Measurements from ENCODE around the gene NDUFA13. TPM values are rescaled to one million over a fixed set of nuclear protein-coding genes. Genes with fewer than 3 reads are reported as not detected.
A peak's percentile ranks its signal among the peaks of the same experiment; 100 is the strongest.

NDUFA13 gene
- total RNA-seq, 1 donor from 2014 or later = 47.9 TPM

DNA sequence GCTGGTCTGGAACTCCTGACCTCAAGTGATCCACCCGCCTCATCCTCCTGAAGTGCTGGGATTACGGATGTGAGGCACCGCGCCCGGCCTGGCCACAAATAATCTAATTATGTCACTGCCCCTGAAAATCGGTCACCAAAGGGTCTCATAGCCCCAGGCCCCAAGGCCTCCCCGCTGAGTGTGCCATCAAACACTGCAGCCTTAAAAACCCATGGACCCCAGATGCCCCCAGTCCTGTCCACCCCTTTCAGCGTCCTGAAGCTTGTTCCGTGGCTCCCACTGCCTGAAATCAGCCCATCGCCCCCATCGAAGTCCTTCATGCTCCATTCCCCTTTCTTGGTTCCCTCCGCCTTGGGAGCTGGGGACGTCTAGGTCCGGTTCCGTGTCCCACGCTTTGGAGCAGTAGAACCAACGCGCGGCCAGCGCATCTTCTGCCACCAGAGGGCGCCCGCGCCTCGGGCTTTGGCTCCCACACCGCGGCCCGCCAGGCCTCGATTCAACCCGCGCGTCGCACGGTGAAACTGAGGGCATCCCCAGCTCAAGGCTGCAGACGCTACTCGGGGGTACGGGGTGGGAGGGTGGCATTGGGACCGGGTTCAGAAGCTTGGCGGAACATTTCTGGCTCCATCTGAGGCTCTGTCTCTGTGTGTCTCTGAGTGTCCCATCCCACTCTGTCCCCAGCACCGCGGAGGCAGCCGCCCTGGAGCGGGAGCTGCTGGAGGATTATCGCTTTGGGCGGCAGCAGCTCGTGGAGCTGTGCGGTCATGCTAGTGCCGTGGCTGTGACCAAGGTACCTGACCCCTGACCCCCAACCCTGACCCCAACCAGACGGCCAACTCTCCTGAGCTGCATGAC is 16.2 kb downstream of the NDUFA13 start:
- H3K4me1 ChIP-seq = peaks cover 17% of the 10 kb centered on the region
- intact Hi-C loops (cut with DNase I) = loop anchor here (5.0 to 10.0 kb wide), 2 partner anchors 110 to 743 kb away; partner anchors contain the start of gene GMIP
- no peak overlapping the region for H3K4me3 ChIP-seq
- no peak for DNase-seq (ENCODE audit: extremely low spot score in 2 of 2)
- H3K36me3 ChIP-seq = peaks cover 0 to 9% of the 10 kb centered on the region in 2 donors
- no peaks in the 10 kb centered on the region for H3K27me3 ChIP-seq
- no peak overlapping the region for H3K27ac ChIP-seq
- H3K9me3 ChIP-seq = no peaks in the 10 kb centered on the region
- TF ChIP-seq, protein P1, sequence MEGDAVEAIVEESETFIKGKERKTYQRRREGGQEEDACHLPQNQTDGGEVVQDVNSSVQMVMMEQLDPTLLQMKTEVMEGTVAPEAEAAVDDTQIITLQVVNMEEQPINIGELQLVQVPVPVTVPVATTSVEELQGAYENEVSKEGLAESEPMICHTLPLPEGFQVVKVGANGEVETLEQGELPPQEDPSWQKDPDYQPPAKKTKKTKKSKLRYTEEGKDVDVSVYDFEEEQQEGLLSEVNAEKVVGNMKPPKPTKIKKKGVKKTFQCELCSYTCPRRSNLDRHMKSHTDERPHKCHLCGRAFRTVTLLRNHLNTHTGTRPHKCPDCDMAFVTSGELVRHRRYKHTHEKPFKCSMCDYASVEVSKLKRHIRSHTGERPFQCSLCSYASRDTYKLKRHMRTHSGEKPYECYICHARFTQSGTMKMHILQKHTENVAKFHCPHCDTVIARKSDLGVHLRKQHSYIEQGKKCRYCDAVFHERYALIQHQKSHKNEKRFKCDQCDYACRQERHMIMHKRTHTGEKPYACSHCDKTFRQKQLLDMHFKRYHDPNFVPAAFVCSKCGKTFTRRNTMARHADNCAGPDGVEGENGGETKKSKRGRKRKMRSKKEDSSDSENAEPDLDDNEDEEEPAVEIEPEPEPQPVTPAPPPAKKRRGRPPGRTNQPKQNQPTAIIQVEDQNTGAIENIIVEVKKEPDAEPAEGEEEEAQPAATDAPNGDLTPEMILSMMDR (IDR thresholded peaks at IDR 0.05) = peak; percentile 81 to 91 (median 85)
- TF ChIP-seq POLR2AphosphoS5 (IDR thresholded peaks at IDR 0.05; ENCODE audit: insufficient read depth in 1 of 2, low read depth in 1 of 2) (peak in 1 of 2 donors; percentile 15), POLR2A (IDR thresholded peaks at IDR 0.05) (no peak)

DNA sequence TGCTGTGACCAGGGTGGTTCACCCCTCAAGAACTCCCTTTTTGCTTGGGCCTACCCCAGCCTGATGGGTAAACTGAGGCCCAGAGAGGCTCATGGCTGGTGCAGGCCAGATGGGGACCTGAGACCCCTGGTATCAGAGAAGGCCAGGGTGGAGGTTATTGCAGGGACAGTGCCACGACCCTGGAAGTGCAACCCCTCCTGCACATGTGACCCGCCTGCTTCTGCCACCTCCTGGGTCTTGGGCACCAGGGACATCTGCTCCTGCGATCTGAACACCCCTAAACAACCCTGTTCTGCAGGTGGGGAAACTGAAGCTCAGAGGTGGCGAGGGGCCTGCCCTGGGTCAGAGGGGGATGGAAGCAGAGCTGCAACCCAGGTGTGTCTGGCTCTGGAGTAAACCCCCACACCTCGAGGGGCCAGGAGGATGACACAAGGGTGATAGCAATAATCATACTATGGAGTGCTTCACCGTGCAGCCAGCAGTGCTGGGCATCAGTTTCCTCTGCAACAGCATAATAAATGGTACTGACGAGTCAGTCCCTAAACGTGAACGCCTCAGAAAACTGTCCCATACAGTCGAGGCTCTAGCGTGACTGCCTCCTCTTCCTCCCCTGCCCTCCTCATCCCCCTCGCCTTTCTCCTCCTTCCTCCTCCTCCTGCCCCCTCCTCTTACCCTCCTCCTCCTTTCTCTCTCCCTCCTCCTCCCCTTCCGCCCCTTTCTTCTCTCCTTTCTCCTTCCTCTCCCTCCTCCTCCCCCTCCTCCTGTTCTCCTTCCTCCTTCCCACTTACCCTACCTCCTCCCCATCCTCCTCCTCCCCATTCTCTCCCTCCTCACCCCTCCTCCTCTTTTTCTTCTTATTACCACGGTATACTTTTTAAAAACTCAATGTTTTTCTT is 17.0 kb downstream of the NDUFA13 start:
- no peak for TF ChIP-seq POLR2A (IDR thresholded peaks at IDR 0.05)
- no peak for TF ChIP-seq POLR2AphosphoS5 (IDR thresholded peaks at IDR 0.05; ENCODE audit: insufficient read depth in 1 of 2, low read depth in 1 of 2)
- TF ChIP-seq, protein P1 (IDR thresholded peaks at IDR 0.05) = no peak
- no peak overlapping the region for H3K4me3 ChIP-seq
- no peaks in the 10 kb centered on the region for H3K27me3 ChIP-seq
- no peak overlapping the region for H3K27ac ChIP-seq
- peaks cover 20% of the 10 kb centered on the region for H3K4me1 ChIP-seq
- no peaks in the 10 kb centered on the region for H3K36me3 ChIP-seq
- no peak for DNase-seq (ENCODE audit: extremely low spot score in 2 of 2)
- intact Hi-C loops (cut with DNase I) = loop anchor here (5.0 to 10.0 kb wide), 2 partner anchors 109 to 742 kb away; partner anchors contain the start of gene GMIP
- H3K9me3 ChIP-seq = no peaks in the 10 kb centered on the region

DNA sequence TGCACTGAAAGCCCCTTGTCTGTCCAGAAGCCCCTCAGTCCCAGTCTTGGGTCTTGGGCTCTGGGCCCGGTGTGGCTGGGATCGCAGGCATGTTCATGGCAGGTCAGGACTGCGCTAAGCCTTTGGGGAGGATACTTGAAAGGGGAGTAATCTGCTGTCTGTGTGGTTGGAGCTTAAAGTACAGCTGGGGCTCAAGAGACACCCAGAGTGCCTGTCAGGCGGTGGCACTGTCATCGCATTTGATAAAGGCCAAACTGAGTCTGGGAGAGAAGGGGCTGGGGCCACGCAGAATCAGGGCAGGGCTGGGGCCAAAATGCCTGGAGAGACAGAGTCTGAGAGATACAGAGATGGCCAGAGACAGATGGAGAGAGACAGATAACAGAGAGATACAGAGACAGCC is 17.8 kb downstream of the NDUFA13 start:
- Histone ChIP-seq H3K9me3 (no peaks in the 10 kb centered on the region), H3K36me3 (no peaks in the 10 kb centered on the region), H3K4me3 (no peak overlapping the region), H3K4me1 (peaks cover 24% of the 10 kb centered on the region), H3K27ac (no peak overlapping the region), H3K27me3 (no peaks in the 10 kb centered on the region)
- no peak for DNase-seq (ENCODE audit: extremely low spot score in 2 of 2)
- intact Hi-C loops (cut with DNase I) = loop anchor here (5.0 to 10.0 kb wide), 2 partner anchors 108 to 741 kb away; partner anchors contain the start of gene GMIP
- TF ChIP-seq POLR2AphosphoS5 (IDR thresholded peaks at IDR 0.05; ENCODE audit: insufficient read depth in 1 of 2, low read depth in 1 of 2) (no peak), POLR2A (IDR thresholded peaks at IDR 0.05) (no peak)
- TF ChIP-seq, protein P1 (IDR thresholded peaks at IDR 0.05) = no peak

DNA sequence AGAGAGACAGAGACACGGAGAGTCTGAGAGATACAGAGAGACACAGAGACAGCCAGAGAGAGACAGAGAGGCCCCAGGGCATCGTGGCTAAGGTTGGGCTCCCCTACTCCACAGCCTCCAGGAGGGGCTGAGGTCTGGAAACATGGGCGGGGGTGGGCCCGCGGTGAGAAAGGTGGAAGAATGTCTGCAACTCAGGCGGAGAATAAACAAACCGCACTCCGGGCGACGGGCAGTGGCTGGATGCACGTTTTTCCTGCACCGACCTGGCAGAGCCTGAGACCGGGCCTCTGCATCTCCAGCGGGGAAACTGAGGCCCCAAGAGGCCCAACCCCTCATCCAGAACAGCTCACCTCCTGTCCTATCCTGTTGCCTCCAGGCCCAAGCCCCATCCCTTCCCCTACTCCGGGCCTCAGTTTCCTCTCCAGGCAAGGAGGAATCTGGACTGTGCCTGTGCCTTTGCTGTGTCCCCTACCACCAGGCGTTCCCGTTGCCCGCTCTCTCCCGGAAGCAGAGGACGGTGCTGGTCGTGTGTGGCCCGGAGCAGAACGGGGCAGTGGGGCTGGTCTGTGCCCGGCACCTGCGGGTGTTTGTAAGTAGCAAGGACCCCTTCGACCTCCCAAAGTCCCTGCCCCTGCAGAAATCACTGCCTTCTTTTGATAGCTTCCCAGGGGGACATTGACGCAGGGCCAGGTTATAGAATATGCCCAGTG is 18.7 kb downstream of the NDUFA13 start:
- Histone ChIP-seq H3K9me3 (no peaks in the 10 kb centered on the region), H3K4me3 (no peak overlapping the region), H3K36me3 (no peaks in the 10 kb centered on the region), H3K27ac (no peak overlapping the region), H3K4me1 (peaks cover 22% of the 10 kb centered on the region), H3K27me3 (no peaks in the 10 kb centered on the region)
- intact Hi-C loops (cut with DNase I) = loop anchor here (5.0 to 10.0 kb wide), 2 partner anchors 108 to 740 kb away; partner anchors contain the start of gene GMIP
- no peak for DNase-seq (ENCODE audit: extremely low spot score in 2 of 2)
- TF ChIP-seq, protein P1 (IDR thresholded peaks at IDR 0.05) = no peak
- TF ChIP-seq POLR2A (IDR thresholded peaks at IDR 0.05) (no peak), POLR2AphosphoS5 (IDR thresholded peaks at IDR 0.05; ENCODE audit: insufficient read depth in 1 of 2, low read depth in 1 of 2) (no peak)
